ENCODE measurements around the gene SMIM41.

Gene SMIM41

DNA sequence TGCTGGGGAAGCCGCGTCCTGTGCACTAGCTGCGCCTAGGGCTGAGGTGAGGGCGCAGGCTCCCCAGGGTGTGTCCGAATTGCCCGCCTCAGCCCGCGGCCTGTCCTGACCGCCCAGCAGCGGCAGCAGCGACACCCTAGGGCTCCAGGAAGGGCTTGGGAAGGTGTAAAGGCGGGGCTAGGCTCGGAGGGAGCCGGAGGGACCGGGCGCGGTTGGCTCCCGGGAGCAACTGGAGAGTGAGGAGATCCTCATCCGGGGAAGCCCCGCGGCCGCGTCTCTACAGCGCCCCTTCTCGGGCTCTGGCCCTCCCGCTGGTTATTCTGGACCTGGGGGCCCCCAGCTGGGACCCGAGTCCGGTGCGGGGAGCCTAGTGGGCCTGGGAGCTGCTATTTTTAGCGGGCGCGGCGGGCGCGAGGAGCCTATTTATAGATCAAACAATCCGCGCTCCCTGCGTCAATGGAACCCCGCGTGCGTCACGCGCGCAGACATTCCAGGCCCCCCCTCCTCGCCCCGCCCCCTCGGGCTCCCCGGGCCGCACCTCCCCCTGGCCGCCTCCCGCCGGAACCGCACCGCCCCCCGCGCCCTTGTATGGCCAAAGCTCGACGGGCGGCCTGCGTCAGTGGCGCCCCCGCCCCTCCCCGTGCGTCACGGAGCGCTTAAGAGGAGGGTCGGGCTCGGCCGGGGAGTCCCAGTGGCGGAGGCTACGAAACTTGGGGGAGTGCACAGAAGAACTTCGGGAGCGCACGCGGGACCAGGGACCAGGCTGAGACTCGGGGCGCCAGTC is 28.6 kb upstream of the SMIM41 start, which contains the start of gene NR4A1:
Gene NR4A1, plus strand, starts transcription at position 685 of the 784 bp plus-strand sequence. CDS start 2,887 bp downstream, outside the sequence.
- DNase-seq, result peak; percentile 90

DNA sequence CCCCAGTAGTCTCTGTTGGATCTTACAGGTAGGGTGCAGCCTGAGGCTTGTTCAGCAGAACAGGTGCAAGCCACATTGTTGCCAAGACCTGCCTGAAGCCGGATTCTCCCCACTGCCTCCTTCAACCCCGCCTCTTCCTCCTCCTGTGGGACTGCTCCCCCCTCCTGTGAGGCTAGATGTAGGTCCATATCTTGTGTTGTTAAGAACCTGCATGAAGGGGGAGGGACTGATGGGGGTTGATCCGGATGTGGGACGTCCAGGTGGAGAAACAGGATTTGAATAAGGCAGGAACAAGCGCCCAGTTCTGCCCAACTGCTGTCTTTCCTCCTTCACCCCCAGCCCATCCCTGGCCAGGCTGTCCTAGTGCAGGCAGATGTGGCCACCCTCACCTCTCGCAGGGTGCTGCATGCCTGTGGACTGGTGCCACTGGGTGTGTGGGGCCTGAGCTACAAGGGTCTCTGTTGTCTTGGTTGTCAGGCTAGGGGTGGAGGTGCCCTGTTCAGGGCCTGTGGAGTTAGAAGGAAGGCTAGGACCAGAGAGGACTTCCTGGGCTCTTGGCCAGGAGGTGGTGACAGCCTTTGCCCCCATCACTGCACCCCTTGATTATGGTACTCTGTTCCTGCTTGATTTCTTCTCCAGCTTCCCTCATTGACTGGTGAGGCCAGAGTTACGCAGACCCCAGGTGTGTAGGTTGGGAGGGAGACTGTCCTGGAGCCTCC is 26.9 kb upstream of the SMIM41 start:
- no peak for DNase-seq

DNA sequence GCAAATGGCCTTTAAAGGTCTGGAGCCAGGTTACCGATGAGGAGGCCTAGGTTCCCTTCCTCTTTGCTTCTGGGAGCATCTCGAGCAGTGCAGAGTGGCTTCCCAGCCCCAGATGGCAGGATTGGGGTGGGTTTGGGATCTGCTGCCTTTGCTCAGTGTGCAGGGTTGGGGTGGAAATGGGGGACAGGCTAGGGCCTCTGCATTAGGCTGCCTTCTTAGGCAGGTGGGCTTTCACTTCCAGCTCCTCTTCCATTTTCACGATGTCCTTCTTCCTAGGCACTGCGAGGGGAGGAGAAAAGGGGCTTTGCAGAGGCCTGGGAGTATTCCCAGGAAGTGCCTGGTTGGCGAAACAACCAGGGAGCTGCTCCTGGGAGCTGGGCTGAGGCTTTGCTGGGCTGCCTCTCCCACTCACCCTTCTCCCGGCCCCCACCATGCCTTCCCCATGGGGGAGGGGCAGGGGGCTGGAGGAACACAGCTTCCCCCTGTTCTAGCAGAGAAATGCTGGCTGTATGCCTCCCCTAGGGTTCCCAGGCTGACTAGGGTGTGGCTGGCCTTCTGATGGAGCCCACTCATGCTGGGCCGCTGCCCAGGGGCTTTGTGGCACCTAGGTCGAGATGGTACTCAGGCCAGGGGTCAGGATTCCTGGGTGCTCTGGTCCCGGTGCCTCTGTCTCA is 25.8 kb upstream of the SMIM41 start:
- DNase-seq, result no peak

DNA sequence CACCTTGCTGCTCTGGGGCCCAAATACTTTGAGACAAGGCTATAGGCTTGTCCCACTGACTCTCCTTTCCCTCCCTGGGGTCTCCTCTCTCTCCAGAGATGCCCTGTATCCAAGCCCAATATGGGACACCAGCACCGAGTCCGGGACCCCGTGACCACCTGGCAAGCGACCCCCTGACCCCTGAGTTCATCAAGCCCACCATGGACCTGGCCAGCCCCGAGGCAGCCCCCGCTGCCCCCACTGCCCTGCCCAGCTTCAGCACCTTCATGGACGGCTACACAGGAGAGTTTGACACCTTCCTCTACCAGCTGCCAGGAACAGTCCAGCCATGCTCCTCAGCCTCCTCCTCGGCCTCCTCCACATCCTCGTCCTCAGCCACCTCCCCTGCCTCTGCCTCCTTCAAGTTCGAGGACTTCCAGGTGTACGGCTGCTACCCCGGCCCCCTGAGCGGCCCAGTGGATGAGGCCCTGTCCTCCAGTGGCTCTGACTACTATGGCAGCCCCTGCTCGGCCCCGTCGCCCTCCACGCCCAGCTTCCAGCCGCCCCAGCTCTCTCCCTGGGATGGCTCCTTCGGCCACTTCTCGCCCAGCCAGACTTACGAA is 25.2 kb upstream of the SMIM41 start:
- no peak for DNase-seq

DNA sequence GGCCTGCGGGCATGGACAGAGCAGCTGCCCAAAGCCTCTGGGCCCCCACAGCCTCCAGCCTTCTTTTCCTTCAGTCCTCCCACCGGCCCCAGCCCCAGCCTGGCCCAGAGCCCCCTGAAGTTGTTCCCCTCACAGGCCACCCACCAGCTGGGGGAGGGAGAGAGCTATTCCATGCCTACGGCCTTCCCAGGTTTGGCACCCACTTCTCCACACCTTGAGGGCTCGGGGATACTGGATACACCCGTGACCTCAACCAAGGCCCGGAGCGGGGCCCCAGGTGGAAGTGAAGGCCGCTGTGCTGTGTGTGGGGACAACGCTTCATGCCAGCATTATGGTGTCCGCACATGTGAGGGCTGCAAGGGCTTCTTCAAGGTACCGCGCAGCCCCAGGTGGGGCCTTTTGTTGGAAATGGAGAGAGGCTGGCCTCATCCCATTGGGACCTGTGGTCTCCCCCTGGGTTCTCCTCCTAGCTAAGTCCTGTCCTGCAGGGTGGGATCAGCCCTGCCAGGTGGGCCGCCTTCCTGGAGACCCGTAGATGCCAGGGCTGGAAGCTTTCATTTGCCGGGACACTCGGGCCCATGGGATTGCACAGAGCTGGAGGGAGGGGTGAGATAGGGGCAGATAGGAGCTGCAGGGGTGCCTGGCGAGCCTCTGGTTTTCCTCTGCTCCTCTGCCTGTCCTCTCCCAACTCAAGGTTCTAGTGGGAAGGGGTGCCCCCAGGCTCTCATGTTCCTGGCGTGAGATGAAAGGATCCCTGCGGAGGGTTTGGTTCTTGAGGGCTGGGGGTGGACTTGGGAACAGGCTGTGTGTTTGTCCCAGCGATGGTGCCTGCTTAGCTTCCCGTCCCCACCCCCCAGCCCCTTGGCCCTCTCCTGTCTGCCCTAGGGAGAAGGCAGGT is 24.4 kb upstream of the SMIM41 start:
- DNase-seq, result no peak

DNA sequence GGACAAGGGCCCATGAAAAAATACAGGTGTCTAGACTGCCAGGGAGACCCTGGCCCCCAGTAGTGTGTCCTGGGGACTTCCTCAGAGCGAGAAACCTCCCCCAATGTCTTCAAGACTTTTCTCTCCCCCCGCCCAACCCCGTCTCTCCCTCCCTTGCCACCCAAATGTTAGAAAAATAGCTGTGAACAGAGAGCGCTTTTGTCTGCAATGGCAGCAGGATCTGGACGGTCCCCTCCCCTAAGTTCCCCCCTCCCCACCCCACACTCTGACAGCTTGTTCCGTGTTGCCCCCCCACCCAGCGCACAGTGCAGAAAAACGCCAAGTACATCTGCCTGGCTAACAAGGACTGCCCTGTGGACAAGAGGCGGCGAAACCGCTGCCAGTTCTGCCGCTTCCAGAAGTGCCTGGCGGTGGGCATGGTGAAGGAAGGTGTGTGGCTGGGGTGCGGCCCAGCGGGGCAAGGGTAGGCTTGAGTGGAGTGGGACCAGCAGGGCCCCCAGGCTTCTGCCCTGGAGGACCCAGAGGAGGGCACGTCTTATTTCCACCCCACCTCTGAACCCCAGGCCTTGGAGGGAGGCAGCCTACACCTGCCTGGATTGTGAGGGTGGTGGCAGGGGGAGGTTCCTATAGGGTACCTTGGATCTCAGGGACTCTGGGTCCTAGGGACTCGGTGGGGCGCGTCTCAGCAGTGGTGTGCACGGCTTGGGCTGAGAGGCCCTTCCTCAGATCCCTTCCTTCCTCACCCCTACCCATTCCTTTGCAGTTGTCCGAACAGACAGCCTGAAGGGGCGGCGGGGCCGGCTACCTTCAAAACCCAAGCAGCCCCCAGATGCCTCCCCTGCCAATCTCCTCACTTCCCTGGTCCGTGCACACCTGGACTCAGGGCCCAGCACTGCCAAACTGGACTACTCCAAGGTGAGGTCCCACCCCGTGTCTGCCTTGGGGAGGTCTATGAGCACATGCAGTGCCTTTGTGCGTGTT is 23.5 kb upstream of the SMIM41 start:
- no peak for DNase-seq

DNA sequence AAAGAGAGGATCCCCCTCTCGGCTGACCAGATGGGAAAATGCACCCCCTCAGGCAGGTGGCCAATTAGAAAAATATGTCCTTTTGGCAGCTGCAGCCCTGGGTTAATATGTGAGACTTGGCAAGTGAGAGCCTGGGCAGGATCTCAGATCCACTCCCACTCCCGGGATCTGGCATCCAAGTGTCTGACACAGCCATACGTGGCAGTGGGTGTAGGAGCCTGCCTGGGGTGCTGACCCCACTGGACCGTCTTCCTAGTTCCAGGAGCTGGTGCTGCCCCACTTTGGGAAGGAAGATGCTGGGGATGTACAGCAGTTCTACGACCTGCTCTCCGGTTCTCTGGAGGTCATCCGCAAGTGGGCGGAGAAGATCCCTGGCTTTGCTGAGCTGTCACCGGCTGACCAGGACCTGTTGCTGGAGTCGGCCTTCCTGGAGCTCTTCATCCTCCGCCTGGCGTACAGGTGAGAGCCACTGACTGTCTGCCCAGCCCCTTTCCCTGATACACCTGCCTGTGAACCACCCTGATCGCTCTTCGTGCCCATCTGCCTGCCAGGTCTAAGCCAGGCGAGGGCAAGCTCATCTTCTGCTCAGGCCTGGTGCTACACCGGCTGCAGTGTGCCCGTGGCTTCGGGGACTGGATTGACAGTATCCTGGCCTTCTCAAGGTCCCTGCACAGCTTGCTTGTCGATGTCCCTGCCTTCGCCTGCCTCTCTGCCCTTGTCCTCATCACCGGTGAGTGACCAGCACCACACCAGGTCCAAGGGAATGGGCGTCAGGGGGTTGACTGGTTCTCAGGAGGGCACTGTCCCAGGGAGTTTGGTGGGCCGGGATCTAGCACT is 22.5 kb upstream of the SMIM41 start:
- DNase-seq, result no peak

DNA sequence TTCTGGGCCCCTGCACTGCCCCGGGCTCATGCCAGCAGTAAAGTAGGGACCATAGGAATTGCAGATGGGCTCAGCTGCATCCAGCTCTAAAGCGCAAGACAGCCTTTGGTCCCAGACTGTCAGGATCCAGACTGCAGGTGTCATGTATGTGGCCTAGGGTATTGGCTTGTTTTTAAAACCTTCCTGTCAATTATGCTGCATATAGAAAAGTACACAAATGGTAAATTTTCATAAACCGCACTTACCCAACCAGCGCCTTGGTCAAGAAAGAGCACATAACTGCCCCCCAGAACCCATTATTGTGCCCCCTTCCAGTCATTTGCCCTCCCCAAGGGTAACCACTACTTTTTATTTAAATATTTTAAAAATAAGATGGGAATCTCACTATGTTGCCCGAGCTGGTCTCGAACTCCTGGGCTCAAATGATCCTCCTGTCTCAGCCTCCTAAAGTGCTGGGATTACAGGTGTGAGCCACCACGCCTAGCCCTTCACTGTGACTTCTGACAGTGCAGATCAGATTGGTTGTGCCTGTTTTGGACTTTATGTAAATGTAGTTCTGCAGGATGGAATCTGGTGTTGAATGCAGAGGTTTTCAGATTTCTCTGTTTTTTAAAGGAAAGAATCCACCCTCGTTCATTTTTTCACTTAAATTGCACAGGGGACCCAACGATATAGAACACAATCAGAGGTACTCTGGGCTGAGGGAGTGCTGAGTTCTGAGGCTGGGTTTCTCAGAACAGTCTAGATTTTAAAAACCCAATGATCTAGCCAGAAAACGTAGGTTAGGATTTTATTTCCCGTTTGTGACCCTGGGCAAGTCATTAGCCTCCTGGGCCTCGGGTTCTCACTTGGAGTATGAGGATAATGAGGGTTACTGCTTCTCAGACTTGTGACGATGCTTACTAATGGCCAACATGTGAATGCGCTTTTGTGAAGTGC is 21.6 kb upstream of the SMIM41 start:
- DNase-seq, result no peak

DNA sequence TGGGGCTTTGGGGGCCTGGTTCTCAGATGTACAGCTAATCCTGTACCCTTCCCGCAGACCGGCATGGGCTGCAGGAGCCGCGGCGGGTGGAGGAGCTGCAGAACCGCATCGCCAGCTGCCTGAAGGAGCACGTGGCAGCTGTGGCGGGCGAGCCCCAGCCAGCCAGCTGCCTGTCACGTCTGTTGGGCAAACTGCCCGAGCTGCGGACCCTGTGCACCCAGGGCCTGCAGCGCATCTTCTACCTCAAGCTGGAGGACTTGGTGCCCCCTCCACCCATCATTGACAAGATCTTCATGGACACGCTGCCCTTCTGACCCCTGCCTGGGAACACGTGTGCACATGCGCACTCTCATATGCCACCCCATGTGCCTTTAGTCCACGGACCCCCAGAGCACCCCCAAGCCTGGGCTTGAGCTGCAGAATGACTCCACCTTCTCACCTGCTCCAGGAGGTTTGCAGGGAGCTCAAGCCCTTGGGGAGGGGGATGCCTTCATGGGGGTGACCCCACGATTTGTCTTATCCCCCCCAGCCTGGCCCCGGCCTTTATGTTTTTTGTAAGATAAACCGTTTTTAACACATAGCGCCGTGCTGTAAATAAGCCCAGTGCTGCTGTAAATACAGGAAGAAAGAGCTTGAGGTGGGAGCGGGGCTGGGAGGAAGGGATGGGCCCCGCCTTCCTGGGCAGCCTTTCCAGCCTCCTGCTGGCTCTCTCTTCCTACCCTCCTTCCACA is 20.7 kb upstream of the SMIM41 start:
- no peak for DNase-seq

DNA sequence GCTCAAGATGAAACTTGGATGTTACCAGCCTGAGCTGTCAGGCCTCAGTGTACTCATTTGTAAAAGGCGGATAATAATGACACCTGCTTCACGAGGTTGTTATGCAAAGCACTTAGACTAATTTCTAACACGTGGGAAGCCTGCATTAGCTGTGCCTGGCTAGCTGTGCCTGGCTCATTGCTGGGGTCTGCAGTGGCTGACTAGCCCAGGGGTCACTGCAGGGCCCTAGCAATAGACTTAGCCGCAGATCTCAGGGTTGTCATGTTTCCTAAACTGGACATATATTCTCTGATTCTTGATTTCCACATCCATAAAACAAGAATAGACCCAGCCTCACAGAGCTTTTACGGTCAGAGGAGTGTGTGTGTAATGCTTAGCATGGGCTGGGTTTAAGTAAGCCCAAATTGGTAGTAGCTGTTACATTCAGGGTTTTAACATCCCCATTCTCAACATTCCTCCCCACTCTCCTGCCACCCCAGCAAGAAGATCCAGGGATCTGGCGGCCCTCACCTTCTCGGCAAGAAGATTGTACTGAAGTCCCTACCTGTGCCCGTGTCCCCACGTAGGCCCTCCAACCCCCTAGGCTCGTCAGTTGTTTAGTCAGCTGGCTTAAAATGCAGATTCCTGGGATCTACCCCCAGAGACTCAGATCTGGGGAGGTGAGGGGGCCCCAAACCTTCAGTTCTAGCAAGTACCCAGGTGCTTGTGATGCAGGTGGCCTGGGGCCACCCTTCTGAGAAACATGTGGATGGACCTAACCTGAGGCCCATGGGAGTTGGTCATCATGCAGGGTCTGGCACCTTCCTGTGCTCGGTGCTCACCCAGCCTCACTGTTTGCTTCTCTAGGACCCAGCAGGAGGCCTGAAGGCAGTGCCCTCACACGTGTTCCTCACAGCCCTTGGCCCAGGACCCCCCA is 19.7 kb upstream of the SMIM41 start:
- no peak for DNase-seq

DNA sequence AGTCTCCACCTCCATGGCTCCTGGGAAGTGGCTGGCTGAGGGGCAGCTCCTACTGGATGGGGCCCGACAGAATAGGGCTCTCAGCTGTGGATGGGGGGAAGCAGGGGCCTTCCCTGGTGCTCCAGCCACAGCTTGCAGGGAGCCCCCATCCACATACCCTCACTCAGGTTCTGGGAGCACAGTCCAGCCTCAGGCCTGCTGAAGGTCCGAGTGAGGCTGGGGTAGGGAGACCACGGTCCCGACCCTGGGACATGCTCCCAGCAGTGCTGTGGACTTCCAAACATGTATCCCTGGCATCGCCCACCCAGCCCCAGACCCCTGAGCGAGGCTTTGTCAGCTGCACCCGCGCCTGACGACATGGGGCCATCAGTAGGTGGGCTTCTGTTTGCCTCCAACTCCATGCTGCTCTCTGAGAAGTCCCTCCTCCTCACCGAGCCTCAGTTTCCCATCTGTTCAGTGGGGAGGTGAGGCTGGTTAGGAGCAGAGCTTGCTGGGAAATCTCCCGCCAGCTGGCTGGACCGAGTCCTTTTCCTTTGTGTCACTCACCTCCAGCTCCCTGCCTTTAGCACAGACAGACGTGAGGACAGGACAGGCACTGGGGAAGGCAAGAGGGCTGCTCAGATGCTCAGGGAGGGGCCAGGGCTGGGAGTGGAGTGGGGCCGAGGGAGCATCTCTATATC is 18.9 kb upstream of the SMIM41 start:
- DNase-seq, result no peak

DNA sequence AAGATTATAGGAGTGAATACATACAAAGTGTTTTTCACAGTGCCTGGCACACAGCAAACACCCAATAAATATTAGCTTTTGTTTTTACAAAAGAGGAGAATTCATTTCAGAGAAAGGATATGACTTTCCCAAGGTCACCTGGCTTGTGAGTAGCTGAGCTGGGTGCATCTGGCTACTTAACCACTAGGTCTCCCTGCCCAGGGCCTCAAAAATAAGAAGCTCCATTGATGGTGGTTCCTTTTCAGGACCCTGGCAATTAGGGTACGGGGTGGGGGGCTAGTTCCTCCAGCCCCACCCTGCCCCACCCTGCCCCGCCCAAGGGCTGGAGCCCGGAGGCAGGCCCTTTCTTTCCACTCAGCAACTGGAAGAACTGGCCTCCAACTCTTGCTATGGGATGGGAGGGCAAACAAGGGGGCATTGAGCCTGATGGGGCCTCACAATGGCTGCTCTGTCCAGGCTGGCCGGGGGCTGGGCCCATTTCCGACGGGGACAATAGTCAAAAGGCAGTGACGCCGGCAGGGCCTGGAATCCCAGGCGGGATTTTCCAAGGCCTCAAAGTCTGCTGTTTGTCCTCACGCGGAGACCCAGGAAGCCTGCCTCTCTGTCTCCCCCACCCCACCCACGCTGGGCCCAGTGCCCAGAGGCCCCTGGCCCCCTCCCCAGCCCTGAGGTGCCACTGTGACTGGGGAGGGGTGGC is 17.9 kb upstream of the SMIM41 start:
- no peak for DNase-seq

DNA sequence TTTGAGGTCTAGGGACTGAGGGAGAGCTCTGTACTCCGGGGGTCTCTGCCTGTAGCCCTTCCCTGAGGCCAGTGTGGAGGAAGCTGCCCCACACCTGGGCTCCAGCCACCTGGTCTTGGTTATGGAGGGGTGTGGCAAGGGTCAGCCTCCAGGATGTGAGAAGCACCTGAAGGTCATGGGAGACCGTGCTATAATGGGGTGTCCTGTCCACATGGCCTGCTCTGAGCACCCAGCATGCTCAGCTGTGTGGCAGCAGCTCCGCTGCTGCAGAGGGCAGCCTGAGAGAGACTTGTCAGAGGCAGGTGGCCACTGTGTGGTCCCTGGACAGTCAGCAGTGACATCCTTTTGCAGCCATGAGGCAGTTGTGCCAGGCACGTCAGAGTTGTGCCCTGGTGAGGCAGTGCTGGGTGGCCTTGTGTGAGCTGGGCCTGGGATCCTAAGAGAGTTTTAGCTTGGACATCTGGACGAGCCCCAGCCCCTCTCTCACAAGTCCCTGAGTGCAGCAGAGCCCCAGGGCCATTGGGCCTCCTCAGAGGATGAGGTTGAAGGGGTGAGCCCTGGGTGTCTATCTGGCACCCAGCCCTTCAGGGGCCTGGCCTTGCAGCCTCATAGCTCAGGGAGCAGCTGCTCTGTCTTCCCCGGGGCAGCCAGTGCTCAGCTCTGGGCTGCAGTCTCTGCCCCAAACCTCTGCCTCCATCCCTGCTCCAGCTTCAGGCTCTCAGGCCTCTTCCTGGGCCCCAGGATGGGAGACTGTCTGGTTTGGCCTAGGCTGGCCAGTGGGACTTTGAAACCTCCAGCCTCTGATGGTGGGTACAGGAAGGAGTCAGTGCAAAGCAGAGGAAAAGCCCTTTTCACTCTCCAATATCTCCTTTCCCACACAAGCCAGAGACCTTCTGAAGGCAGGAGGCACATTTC is 17.1 kb upstream of the SMIM41 start:
- no peak for DNase-seq

DNA sequence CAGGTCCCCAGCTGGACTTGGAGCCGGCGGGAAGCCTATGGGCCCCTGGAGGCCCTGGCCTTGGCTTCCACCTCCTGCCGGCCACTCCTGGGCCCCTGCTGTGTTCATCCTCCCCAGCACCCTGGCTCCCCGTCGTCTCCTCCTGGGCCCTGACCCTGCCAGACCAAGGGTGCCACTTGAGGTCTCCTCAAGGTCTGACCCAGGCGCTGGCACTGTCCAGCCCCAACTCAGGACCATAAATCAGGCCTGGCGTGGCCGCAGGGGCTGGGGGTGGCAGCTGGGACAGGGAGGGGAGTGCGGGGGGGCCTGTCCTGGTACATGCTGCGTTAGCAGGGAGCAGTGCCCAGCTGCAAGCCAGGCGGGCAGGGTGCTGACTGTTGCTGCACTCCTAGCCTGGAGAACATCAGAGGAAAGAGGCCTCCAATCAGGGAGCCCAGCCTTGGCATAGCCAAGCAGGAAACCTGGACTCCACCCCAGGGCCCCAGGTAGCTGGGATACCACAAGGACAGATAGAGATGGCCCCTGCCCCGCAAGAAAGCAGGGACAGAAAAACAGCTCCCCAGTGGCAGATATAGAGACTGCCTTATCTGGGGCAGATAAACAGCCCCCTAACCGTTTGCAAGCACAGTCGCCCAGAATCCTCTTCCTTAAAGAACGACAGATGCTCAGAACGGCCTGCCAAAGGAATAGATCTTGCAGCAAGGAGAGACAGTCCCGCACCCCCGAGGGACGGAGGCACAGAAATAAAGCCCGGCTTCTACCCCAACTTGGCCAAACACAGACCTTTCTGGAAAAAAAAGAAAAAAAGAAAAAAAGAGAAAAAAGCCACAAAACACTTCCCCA is 16.2 kb upstream of the SMIM41 start:
- DNase-seq, result no peak
